ENCODE data around the gene WNK1. TPM values are rescaled to one million over a fixed set of nuclear protein-coding genes. Genes with fewer than 3 reads are reported as not detected.

Gene WNK1
- total RNA-seq, 1 donor from 2014 or later: 57.7 TPM

DNA sequence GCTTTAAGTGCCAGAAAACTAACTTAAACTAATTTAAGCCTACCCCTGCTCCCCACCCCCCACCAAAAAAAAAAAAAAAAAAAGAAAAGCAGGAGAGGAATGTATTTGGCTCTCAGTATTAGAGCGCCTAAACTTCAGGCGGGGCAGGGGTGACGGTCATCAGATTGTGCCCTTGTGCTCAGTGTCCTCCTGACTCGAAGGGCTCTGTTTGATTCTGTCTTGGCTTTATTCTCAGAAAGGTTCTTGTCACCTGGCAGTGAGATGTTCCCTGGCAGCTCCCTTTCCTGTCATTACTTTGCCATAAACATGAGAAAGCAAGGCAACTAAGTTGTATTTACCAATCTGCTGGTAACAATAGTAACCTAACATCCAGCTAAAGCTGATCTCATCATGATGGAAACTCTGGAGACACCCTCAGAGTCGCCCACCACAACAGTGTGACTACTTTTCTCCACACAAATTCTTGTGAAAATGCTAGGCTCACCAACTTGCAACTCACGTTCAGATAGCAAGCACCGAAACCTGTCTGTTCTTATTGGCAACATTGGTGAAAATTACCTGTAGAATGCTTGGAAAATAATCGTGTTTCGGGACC, 39.0 kb upstream of the WNK1 start:
- FAIRE-seq: no peak
- TF ChIP-seq, protein P1, sequence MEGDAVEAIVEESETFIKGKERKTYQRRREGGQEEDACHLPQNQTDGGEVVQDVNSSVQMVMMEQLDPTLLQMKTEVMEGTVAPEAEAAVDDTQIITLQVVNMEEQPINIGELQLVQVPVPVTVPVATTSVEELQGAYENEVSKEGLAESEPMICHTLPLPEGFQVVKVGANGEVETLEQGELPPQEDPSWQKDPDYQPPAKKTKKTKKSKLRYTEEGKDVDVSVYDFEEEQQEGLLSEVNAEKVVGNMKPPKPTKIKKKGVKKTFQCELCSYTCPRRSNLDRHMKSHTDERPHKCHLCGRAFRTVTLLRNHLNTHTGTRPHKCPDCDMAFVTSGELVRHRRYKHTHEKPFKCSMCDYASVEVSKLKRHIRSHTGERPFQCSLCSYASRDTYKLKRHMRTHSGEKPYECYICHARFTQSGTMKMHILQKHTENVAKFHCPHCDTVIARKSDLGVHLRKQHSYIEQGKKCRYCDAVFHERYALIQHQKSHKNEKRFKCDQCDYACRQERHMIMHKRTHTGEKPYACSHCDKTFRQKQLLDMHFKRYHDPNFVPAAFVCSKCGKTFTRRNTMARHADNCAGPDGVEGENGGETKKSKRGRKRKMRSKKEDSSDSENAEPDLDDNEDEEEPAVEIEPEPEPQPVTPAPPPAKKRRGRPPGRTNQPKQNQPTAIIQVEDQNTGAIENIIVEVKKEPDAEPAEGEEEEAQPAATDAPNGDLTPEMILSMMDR (IDR thresholded peaks at IDR 0.05; ENCODE audit: insufficient read depth, low read length, severe bottlenecking): no peak
- Histone ChIP-seq H3K36me3 (ENCODE audit: control insufficient read depth, insufficient read depth, low read length) (no peaks in the 10 kb centered on the region), H3K27me3 (ENCODE audit: control insufficient read depth, insufficient read depth, low read length) (no peaks in the 10 kb centered on the region), H3K4me3 (ENCODE audit: low read depth, low read length) (no peak overlapping the region)
- no peak for DNase-seq (ENCODE audit: low read depth)

DNA sequence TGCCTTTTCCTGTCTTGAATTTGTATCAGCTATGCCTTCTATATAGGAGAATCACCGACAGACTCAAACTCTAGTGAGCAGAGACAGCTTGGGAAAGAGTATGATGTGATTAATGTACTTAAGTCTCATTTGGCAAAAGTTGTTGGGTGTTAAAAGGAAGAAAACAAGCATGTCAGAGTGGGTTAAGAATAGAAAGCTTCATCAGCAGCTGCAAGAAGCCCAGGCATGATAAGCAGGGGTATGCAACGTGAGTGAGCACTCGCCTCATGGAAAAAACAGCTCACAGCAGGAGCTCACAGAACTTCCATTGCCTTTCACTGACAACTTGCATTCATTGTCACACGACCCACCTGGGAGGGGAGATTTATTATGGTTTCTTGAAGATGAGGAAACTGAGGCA, 35.9 kb upstream of the WNK1 start:
- no peak for FAIRE-seq
- no peaks in the 10 kb centered on the region for H3K36me3 ChIP-seq (ENCODE audit: control insufficient read depth, insufficient read depth, low read length)
- TF ChIP-seq, protein P1 (IDR thresholded peaks at IDR 0.05; ENCODE audit: insufficient read depth, low read length, severe bottlenecking): no peak

DNA sequence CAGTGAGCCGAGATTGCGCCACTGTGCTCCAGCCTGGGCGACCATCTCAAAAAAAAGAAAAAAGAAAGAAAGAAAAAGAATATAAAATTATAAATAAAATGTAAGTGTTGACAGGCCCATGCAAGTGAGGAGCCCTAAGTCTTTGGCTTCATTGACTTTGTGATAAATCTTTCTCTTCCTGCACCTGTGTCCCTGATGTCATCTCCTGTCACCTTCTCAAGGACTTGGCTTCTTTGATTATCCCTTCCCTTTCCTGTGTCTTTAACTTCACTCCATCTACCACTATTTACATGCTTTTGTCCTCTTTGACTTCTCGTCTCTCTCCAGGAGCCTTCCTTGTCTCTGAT, 33.6 kb upstream of the WNK1 start:
- FAIRE-seq: no peak
- no peaks in the 10 kb centered on the region for H3K36me3 ChIP-seq (ENCODE audit: control insufficient read depth, insufficient read depth, low read length)
- H3K4me3 ChIP-seq (ENCODE audit: low read depth, low read length): no peak overlapping the region
- no peak for DNase-seq (ENCODE audit: low read depth)
- TF ChIP-seq, protein P1 (IDR thresholded peaks at IDR 0.05; ENCODE audit: insufficient read depth, low read length, severe bottlenecking): no peak
- H3K27me3 ChIP-seq (ENCODE audit: control insufficient read depth, insufficient read depth, low read length): no peaks in the 10 kb centered on the region

More for the DNA sequence above, 35.9 kb upstream of the WNK1 start:
- DNase-seq (ENCODE audit: low read depth): no peak
- Histone ChIP-seq H3K4me3 (ENCODE audit: low read depth, low read length) (no peak overlapping the region), H3K27me3 (ENCODE audit: control insufficient read depth, insufficient read depth, low read length) (no peaks in the 10 kb centered on the region)

DNA sequence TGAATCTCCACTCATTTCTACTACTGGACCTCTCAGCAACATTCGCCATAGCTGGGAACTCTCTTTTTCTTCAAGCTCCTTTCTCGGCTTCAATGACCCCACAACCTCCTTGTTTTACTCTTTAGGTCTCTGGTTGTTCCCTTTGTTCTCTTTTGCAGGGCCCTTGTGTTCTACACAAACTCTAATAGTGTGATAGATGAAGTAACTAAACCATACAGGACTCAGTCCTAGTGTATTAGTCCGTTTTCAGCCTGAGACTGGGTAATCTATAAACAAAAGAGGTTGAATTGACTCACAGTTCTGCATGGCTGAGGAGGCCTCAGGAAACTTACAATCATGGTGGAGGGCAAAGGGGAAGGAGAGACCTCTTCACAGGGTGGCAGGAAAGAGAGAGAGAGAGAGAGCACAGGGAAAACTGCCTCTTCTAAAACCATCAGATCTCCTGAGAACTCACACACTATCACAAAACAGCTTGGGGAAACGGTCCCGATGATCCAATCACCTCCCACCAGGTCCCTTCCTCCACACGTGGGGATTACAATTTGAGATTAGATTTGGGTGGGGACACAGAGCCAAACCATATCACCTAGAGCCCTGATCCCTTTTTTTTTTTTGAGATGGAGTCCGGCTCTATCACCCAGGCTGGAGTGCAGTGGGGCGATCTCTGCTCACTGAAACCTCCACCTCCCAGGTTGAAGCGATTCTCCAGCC, 32.0 kb upstream of the WNK1 start:
- H3K4me3 ChIP-seq (ENCODE audit: low read depth, low read length): no peak overlapping the region
- FAIRE-seq (no peak), DNase-seq (ENCODE audit: low read depth) (no peak)
- TF ChIP-seq, protein P1 (IDR thresholded peaks at IDR 0.05; ENCODE audit: insufficient read depth, low read length, severe bottlenecking): no peak
- no peaks in the 10 kb centered on the region for H3K36me3 ChIP-seq (ENCODE audit: control insufficient read depth, insufficient read depth, low read length)
- no peaks in the 10 kb centered on the region for H3K27me3 ChIP-seq (ENCODE audit: control insufficient read depth, insufficient read depth, low read length)

GRCh38 chr12:724194-724855, 28.1 kb upstream of the WNK1 start:
- DNase-seq (ENCODE audit: low read depth) (peak; percentile 82), FAIRE-seq (peak; percentile 47)
- TF ChIP-seq, protein P1 (IDR thresholded peaks at IDR 0.05; ENCODE audit: insufficient read depth, low read length, severe bottlenecking): no peak
- Histone ChIP-seq H3K27me3 (ENCODE audit: control insufficient read depth, insufficient read depth, low read length) (no peaks in the 10 kb centered on the region), H3K4me3 (ENCODE audit: low read depth, low read length) (no peak overlapping the region), H3K36me3 (ENCODE audit: control insufficient read depth, insufficient read depth, low read length) (no peaks in the 10 kb centered on the region)
